GM21390 (cell line): ENCODE measurements around the gene ARHGEF28.
A peak's percentile ranks its signal among the peaks of the same experiment; 100 is the strongest.

Source experiments
- ATAC-seq: cut with Tn5 transposase; IDR thresholded peaks from one replicate; pipeline ENCODE4 v1.9.1; 2021; ENCODE audit not compliant: unreplicated experiment

ARHGEF28 gene

DNA sequence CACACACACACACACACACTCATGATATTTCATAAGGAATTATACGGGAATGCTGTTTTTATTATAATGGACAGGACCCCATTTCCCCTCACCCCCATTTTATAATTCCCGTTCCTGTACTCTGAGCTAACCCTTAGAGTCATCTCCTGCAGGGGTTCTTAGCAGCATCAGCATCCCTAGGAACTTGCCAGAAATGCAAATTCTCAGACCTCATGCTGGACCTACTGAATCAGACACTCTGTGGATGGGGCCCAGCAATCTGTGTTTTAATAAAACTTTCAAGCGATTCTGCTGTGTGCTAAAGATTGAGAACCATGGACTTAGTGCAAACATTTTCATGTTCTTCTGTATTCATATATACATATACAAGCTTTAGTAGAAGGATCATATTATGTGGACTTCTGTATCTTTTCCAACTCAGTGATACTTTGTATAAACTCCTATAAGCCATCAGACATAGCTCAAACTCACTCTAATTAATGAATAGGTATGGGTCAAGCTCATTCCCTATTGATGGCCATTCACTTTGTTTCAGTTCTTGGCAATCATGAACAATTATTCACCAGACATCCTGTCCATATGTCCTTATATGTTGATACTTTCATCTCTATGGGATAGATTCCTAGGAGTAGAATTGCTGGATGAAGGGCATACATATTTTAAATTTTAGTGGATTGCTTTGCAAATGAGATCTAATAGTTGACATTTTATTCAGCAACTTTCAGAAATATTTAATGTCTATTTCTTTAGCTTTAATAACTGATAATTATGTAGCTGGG lies 65.5 kb downstream of the ARHGEF28 start:
- ATAC-seq, result no peak

DNA sequence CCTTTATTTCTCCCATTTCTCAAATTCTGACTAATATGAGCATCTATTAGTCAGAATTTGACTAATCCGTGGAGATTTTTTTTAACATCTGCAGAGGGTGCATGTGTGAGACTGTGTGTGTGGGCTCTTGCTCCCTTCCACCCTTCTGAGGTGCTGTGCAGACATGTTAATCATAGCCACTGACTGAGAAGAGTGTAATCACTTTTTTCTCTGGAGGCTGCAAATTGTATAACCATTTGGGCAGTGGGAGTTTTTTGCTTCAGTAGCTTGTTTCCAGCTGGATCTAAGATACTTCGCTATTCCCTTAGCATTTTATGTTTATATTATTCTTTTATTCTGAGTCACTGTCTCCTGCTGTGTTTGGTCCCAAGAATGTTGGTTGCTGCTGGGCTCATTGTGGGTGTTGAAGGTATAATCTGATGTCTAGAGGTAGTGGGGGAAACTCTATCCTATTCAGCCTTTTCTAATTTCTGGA lies 66.2 kb downstream of the ARHGEF28 start:
- no peak for ATAC-seq

DNA sequence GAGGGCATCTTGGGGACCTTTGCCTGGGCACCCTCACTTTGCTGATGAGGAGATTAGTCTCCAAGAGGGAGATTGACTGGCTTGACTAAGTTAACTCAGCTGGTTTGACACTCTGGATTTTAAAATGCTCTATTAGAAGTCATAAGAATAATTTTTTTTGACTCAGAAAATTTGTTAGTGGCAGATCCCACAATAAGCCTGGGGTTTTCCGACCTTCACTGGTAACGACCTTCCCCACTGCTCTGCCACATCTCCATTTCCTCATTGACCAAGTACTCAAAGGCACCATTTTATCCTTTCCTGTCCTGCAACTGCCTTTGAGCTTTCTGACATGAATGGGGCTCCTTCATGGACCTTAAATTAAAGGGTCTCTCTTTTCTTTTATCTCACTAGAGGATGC lies 67.0 kb downstream of the ARHGEF28 start:
- ATAC-seq, result no peak

DNA sequence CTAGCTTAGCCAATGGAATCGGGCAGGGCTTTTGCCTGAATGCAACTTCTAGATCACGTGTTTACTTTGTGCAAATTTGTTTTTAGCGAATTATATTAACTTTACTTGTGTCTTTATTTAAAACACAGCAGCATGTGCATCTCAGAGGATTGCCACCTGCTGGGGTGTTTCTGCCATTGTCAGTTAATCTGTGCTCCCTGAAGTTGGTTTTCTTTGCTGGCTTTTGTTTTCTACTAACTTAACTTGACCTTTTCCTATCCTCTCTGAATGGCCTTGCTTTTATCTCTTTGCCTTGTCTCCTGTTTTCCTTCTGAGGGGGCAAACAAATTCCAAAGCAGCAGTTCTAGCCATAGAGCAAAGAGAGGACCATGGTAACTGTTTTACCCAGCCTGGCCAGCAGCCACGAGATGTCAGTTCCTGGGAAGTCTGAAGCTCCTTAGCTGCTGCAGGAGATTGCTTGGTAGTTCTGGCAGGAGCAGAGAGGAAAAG lies 67.6 kb downstream of the ARHGEF28 start:
- peak; percentile 26 for ATAC-seq

DNA sequence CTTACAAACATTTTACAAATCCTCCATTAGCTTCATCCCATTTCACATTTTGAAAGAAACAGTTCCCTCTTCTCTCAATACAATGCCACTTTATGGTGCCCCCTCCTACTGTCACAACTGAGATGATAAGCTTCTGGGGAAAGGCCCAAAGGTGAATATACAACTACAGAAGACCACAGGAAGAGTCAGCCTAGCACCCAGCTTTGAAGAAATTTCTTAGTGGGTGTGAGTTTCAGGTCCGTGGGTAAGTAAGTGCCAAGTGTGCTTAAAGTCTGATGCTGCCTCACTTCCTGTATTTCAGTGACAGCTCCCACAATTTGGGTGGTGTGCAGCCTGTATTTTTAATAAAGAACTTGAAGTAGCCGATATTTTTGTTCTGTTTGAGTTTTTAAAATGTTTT lies 68.1 kb downstream of the ARHGEF28 start:
- peak; percentile 73 for ATAC-seq

DNA sequence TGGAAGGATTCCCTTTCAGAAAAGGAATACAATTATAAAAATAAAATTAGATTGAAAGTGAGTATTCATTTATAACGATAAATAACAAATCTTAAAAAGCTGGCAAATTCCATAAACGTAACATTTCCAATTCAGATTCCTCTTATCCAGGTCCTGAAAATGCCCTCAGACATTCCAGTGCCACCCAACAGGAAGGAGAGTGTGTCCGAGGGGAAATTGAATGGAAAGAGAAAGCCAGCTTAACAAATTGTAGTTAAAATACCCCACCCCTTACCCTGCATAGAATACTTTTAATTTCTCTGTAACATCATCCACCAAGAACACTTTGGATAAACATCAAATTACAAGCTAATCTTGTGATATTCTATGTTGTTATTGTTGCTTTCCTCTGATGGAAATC lies 72.0 kb downstream of the ARHGEF28 start:
- no peak for ATAC-seq

DNA sequence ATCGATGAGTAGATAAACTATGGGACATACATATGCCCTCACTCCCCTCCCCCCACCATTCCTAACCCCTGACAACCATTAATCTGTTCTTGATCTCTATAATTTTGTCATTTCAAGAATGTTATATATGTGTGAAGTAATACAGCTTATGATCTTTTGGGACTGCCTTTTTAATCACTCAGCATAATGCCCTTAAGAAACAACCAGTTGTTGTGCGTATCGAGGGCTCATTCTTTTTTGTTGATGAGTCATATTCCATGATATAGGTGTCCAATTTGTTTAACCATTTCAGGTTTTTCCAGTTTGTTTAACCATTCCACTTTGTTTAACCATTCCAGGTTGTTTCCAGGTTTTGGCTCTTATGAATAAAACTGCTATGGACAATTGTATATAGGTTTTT lies 75.6 kb downstream of the ARHGEF28 start:
- ATAC-seq, result no peak

DNA sequence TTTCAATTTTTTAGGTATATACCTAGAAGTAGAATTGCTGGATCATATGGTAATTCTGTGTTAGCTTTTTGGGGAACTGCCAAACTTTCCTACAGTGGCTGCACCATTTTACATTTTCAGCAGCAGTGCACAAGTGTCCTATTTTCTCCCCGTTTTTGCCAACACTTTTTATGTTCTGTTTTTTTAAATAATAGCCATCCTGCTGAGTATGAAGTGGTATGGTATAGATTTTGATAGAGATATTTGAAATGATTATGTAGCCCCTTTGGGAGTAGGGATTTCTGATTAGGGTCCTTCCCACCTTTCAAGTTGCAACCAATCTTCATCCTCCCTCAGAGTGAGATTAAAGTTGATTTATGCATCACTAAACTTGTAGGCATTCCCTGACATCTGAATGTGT lies 76.5 kb downstream of the ARHGEF28 start:
- no peak for ATAC-seq

DNA sequence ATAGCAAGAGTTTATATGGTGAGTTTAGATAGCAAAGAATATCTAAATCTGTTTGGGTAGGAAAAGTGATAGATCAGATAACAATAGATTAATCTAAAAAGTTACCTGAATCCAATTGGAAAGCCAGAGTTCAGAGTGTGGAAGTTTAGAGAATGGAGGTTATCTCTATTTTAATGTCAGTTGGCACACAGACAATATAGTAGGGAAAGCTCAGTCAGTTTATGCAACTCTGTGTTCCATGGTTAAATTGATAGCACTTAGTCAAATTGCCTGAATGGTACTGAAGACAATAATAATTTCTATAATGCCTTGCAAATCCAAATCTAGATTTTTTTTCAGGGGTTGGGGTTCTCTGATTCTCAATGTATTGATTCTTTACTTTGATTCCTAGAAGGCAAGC lies 77.0 kb downstream of the ARHGEF28 start:
- ATAC-seq, result no peak

DNA sequence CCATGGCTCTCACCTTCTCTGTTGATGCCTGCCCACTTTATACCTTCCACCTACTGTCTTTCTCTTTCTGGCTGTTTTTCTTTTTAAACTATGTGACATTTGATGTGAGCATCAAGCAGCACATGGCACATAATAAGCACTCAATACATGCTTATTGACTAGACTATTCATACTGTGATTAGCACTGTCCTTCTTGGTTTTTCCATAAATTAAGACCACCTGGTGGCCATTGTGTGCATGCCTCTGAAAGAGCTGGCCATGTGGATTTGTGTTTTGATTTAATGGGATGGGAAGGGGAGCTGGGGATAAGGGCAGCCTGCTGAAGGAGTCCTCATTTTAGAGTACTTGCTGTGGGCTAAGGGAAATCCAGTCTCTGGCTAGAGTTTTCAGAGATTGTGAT lies 79.4 kb downstream of the ARHGEF28 start:
- no peak for ATAC-seq

DNA sequence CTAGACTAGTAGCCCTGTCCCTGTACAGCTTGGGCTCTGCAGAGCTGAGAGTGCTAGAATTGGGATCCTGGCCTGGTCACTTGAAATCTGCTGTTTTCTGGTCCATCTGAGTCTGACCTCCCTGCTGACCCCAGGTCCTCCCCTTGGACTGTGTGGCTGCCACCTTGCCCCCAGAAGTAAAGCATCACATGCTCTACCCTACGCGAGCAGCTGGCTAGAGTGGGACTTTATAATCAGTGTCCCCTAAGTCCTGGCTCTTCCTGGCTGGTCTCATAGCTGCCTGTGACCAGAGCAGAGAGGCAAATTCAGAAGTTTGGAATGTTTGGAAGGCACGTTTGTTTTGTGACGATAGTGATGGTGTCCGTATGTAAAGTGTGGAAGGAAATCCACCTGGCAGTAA lies 81.0 kb downstream of the ARHGEF28 start:
- ATAC-seq, result no peak

DNA sequence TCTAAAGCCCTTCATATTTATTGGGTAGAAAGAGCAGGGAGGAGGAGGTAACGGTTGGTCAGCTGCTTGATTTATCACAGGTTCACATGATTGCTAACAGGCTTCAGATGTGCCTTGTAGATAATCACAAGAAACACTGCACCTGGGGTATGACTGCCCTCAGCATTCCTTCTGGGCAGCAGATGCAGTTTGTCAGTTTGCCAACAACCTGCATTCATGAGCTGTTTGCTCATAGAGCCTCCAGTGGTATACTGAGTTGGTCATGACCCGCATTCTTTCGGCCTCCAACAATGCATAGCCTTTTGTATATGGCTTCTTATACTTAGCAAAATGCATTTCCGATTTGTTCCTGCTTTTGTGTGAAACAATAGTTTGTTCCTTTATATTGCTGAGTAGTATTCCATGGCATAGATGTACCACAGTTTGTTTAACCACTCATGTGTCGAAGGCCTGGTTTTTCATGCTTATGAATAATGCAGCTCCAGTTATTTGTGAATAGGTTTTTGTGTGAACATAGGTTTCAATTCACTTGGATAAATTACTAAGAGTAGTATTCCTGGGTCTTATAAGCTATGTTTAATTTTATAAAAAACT lies 83.6 kb downstream of the ARHGEF28 start:
- no peak for ATAC-seq

DNA sequence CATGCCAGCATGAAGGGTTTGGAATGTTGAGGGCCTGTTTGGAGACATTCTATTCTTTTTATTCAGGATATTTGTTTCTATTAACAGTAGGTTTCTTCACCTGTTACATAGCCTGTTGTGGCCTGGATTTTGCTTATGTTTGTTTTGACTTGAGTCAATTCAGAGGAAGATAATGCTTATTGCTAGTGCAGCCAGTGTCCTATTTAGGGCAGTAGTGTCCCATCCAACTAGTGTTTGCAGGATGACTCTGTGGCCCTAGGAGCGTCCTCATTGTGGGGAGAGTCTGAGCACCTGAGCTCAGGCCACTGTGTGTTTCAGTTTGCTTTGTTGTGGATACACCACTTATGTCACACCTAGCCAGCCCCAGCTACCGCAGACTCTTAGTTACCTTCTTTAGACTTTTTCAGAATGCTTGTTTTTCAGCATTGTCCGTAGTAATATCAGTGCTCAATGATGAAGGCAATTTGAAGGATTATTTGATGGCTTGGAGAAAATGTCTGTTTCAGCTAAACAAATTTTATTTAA lies 90.3 kb downstream of the ARHGEF28 start:
- no peak for ATAC-seq

DNA sequence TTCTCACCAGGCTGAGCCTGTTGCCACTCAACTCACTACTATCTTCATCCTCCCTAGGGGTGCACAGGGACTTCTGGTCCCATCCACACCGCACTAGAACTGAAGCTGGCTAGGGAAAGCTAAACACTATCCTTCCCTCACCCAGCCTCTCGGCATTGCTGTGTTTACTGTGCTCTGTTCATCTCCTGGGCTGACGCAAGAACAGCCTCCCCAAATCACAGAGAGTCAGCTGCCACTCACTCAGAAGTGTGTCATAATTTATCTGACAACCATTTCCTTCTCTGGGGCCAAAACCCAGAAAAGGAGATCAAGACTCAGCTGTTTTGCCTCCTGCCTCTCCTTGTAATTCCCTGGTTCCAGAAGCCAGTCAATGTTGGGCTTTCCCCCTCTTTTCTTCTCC lies 92.8 kb downstream of the ARHGEF28 start:
- no peak for ATAC-seq

DNA sequence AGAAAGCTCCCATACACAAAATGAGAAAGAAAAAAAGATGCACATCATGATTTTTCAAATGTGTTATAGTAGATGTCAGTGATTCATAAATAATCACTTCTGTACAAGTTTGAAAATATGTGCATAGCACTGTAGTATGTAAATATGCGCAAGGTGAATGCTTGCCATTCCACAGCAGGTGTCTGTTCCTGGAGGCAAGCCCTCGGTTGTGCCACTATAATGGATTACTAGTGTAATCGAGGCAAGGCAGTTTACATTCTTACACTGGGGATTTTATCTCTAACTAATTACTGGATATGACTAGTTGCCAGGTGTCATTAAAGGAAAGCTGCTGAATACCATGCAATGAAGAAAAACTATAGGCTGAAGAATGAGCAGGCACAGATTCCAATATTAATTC lies 93.6 kb downstream of the ARHGEF28 start:
- no peak for ATAC-seq

DNA sequence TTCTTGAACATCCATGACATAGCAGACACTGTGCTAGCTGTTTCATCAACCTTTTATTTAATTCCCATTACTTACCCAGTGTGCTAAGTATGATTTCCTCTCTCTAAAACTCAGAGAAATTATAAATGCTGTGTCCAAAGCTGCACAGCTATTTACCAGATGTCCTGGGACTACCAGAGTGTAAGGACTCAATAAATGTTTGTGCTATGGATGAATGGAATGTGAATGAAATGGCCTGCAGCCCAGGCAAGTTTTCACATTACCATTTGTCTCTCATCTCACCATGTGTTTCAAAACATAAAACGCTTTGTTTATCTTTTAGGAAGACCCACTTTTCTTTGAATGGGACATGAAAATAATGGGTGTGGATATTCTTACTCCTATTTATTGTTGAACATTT lies 96.2 kb downstream of the ARHGEF28 start:
- ATAC-seq, result no peak

DNA sequence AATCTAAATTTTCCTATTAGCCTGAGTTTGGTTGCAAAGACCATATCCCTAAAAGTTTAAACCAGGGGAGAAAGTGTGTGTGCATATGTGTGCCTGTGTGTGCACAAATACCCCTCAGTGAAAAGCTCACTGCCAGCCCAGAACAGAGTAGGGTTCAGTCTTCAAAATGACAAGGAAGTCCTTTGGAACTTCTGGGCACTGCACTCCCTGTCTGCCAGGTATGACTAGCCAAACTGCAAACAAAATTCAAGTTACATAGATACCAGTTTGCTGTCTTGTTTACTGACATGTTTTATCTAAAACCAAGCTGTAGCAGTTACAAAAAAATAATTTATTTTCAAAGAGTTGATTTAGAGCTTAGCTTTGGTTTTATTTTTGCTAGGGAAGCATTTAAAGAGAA lies 100.1 kb downstream of the ARHGEF28 start:
- ATAC-seq, result no peak

DNA sequence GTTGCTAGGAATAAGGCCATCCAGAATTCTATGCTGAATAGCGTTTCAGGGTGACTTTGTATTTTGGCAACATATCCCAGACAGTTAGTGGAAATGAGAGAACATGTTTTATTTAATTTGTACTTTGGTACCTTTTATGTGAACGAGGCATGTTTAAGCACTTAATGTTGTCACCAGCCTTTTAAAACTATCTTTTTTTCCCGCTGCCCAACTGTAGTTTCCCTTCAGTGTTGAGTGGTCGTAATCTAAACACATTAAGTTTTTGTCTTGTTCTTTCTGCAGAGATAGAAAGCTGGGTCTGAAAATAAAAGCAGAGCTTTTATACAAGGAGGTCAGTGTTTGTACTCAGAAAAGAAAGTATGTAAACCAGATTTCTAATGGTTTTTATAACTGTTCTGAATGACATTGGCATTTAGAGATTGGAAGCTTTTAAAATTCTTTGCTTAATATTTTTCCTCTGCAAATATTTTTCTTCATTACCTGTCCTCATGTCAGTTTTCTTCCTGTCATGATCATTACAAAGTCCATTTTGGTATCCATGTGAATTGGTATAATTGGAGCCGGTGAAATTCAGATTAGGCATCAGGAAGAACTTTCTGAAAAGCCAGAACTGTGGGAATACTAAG lies 100.7 kb downstream of the ARHGEF28 start:
- ATAC-seq, result no peak

DNA sequence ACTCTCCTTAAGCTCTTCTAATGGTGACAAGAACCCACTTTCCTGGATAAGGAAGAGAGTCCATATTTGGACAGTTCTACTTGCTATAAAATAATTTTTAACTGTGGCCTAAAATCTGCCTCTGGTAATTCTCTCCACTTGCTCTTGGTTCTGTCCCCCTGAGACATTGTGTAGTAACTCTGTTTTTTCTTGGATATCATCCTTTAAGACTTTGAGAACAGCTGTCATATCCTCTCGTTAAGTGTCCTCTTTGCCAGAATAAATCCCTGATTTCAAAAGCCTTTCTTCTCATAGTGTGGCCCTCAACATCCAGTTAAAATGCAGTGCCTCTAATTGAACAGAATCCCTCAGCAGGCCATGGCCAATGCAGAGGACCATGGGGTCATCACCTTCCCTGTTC lies 101.5 kb downstream of the ARHGEF28 start:
- ATAC-seq, result no peak

DNA sequence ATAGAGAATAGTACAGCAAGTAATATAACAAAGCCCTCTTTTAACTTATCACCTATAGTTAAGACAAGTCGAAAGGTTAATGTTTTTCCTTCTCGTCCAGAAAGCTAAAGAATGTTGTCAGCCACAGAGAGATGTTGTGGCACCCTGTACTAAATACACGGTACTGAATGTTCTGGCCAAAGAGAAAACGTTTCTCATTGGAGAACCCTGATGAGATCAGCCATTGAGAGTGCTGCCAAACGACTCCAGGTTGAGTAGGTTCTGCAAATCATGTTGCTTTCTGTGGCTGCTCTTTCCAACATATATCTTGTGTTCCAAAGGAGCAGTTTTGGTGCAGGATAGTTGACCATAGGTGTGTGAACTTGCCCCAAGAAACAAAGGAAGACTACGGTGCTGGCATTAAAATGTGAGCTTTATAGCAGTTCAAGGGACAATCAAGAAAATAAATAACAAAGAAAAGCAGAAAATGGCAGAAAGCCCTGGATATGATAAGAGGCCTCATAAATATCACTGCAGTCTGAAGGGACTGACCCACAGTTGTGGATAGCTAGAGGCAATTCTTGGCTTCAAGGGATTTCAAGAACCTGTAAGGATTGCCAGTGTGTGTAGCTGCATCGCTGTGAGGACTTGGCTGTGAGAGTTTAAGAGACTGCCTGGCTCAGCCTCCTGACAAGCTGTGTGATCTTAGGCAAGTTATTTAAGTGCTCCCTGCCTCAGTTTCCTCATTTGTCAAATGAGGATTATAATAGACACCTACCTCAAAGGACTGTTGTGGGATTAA lies 102.7 kb downstream of the ARHGEF28 start:
- ATAC-seq, result no peak

DNA sequence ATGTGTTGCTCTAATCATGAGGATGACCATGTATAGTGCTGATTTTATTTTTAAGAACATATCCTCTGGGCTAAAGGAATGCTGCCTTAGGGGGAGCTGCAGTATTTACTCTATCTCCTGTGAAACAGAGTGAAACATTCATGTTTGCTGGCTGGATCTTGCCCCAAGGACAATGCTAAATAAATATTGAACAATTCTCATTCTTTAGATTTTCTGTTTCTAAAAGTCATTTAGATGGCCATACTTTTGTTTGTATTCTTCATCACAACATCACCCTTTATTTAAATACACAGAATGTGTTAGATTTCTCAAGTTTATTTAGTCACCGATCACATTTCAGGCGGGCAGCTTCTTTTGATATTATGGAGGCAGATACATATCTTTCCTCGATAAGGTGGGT lies 103.3 kb downstream of the ARHGEF28 start:
- no peak for ATAC-seq
